Vagina (tissue), 2 donors: Measurements from ENCODE around the gene DPYSL4. TPM values are rescaled to one million over a fixed set of nuclear protein-coding genes. Genes with fewer than 3 reads are reported as not detected.

ENCODE experiments used
- DNase-seq, 2 donors: peaks; one replicate each; pipeline ENCODE4 v3.0.0-alpha.2; 2017; ENCODE audit errors: extremely low spot score in 2 of 2
- H3K27ac ChIP-seq: fragments of 200-600 bp; sonication (generic); one replicate; pipeline ENCODE4 v1.5.1; 2019
- H3K27me3 ChIP-seq: fragments of 200-600 bp; sonication (generic); one replicate; pipeline ENCODE4 v1.5.1; 2019
- H3K36me3 ChIP-seq, 2 donors: fragments of 200-600 bp; sonication (generic); one replicate each; pipeline ENCODE4 v1.5.1; 2017 to 2019
- H3K4me1 ChIP-seq: fragments of 200-600 bp; sonication (generic); one replicate; pipeline ENCODE4 v1.5.1; 2019
- H3K4me3 ChIP-seq, 2 donors: fragments of 200-600 bp; sonication (generic); 1 replicate in 1 of 2; 2 replicates in 1 of 2; pipeline ENCODE4 v1.5.1; 2016 to 2019
- H3K9me3 ChIP-seq: fragments of 200-600 bp; sonication (generic); one replicate; pipeline ENCODE4 v1.5.1; 2019
- CTCF ChIP-seq, 3 experiments: fragments of 450-650 bp in 2 of 3; fragments of 200-600 bp in 1 of 3; sonication (generic) in 1 of 3; IDR thresholded peaks; one replicate each; pipeline ENCODE4 v1.5.1; 2017 to 2019; ENCODE audit warnings: antibody characterized with exemption in 3 of 3, mild to moderate bottlenecking in 2 of 3, moderate library complexity in 2 of 3
- POLR2A ChIP-seq, 2 donors: fragments of 450-650 bp; IDR thresholded peaks; one replicate each; pipeline ENCODE4 v1.6.1; 2017; ENCODE audit warnings: antibody characterized with exemption in 2 of 2, mild to moderate bottlenecking in 2 of 2, moderate library complexity in 2 of 2
- POLR2AphosphoS5 ChIP-seq, 2 donors: sonication (generic); formaldehyde crosslinking; IDR thresholded peaks; one replicate each; pipeline ENCODE4 v1.9.0; 2017; ENCODE audit warnings: antibody characterized with exemption in 2 of 2, mild to moderate bottlenecking in 2 of 2, low read depth in 1 of 2; ENCODE audit not compliant: insufficient read depth in 1 of 2
- intact Hi-C: fragments of 100-400 bp; cut with DNase I; formaldehyde crosslinking; loops from one replicate; pipeline ENCODE4 v1.15.1; 2023
- total RNA-seq: library from RNA; depleted of rRNA; stranded (reverse); fragments of >200 nt; gene quantifications from one replicate; pipeline ENCODE4 v1.2.3, GENCODE V29; 2016

Gene DPYSL4
- total RNA-seq, 1 donor from 2014 or later, result 0.49 TPM

- DNase-seq, result no peak
- no peaks in the 10 kb centered on the region for H3K36me3 ChIP-seq
- no peak overlapping the region for H3K4me3 ChIP-seq
- H3K27ac ChIP-seq, result no peak overlapping the region
- H3K4me1 ChIP-seq, result peaks cover 6% of the 10 kb centered on the region
- TF ChIP-seq POLR2A (IDR thresholded peaks at IDR 0.05), result no peak
- TF ChIP-seq POLR2AphosphoS5 (IDR thresholded peaks at IDR 0.05; ENCODE audit: insufficient read depth in 1 of 2, low read depth in 1 of 2), result no peak
- TF ChIP-seq CTCF (IDR thresholded peaks at IDR 0.05), result no peak
- no peaks in the 10 kb centered on the region for H3K27me3 ChIP-seq
- H3K9me3 ChIP-seq, result no peaks in the 10 kb centered on the region
- intact Hi-C loops, result no loop called here
Measured at GRCh38 chr10:132192076-132192975, 5.6 kb downstream of the DPYSL4 start.

GRCh38 chr10:132192991-132193665 lies 6.4 kb downstream of the DPYSL4 start:
- H3K4me1 ChIP-seq, result no peaks in the 10 kb centered on the region
- H3K27me3 ChIP-seq, result no peaks in the 10 kb centered on the region
- H3K9me3 ChIP-seq, result no peaks in the 10 kb centered on the region
- TF ChIP-seq POLR2A (IDR thresholded peaks at IDR 0.05) (no peak), CTCF (IDR thresholded peaks at IDR 0.05) (no peak), POLR2AphosphoS5 (IDR thresholded peaks at IDR 0.05; ENCODE audit: insufficient read depth in 1 of 2, low read depth in 1 of 2) (no peak)
- intact Hi-C loops, result no loop called here
- no peak overlapping the region for H3K27ac ChIP-seq
- no peak overlapping the region for H3K4me3 ChIP-seq
- no peaks in the 10 kb centered on the region for H3K36me3 ChIP-seq
- no peak for DNase-seq

- Histone ChIP-seq H3K4me1 (no peaks in the 10 kb centered on the region), H3K9me3 (no peaks in the 10 kb centered on the region), H3K4me3 (no peak overlapping the region), H3K27ac (no peak overlapping the region), H3K27me3 (no peaks in the 10 kb centered on the region), H3K36me3 (no peaks in the 10 kb centered on the region)
- no peak for DNase-seq
- TF ChIP-seq POLR2A (IDR thresholded peaks at IDR 0.05) (no peak), CTCF (IDR thresholded peaks at IDR 0.05) (no peak), POLR2AphosphoS5 (IDR thresholded peaks at IDR 0.05; ENCODE audit: insufficient read depth in 1 of 2, low read depth in 1 of 2) (no peak)
- intact Hi-C loops, result no loop called here
Measured at GRCh38 chr10:132193907-132194552, 7.3 kb downstream of the DPYSL4 start.

DNA sequence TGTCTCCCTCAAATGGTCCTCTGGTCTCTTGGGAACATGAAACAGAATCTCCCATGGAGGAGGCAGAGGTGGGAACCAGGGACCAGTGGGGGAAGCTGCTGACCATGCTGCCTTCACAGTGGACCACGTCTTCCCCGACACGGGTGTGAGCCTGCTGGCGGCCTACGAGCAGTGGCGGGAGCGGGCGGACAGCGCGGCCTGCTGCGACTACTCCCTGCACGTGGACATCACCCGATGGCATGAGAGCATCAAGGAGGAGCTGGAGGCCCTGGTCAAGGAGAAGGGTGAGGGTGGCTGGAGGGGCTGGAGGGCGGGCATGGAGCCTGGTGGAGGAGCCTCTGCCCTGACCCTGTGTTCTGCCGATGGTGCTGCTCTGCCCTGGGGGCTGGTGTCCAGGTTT lies 8.0 kb downstream of the DPYSL4 start:
- intact Hi-C loops, result no loop called here
- TF ChIP-seq POLR2A (IDR thresholded peaks at IDR 0.05) (no peak), CTCF (IDR thresholded peaks at IDR 0.05) (no peak), POLR2AphosphoS5 (IDR thresholded peaks at IDR 0.05; ENCODE audit: insufficient read depth in 1 of 2, low read depth in 1 of 2) (no peak)
- no peak for DNase-seq

More for the DNA sequence above, 8.0 kb downstream of the DPYSL4 start:
- H3K27ac ChIP-seq, result no peak overlapping the region
- no peaks in the 10 kb centered on the region for H3K36me3 ChIP-seq
- H3K4me3 ChIP-seq, result no peak overlapping the region
- H3K9me3 ChIP-seq, result no peaks in the 10 kb centered on the region
- no peaks in the 10 kb centered on the region for H3K4me1 ChIP-seq
- H3K27me3 ChIP-seq, result no peaks in the 10 kb centered on the region
